Measurements from ENCODE around the gene TSPAN14. TPM values are rescaled to one million over a fixed set of nuclear protein-coding genes. Genes with fewer than 3 reads are reported as not detected.

The TSPAN14 gene
- total and polyA plus RNA-seq, 2 of the 8 experiments (the other 6 are each of a cell fraction or from before 2014, with no cell fraction given), result 47.4 to 57.8 TPM

GRCh38 chr10:80555415-80555814 lies 101.3 kb downstream of the TSPAN14 start (continued):
- TF ChIP-seq GTF2F1 (IDR thresholded peaks at IDR 0.05; ENCODE audit: borderline replicate concordance, low read depth, low read length) (no peak), KDM4A (IDR thresholded peaks at IDR 0.05; ENCODE audit: low read depth, low read length, severe bottlenecking) (no peak), ZNF274 (IDR thresholded peaks at IDR 0.05; ENCODE audit: borderline replicate concordance, extremely low read depth, low read length) (no peak)
